MCF 10A (cell line): ENCODE data around the gene MMS19. TPM values are rescaled to one million over a fixed set of nuclear protein-coding genes. Genes with fewer than 3 reads are reported as not detected.

Experiments used
- BruUV-seq: library from RNA; stranded (reverse); fragments of 400-500 nt; replicated peaks from 2 replicates; lab custom pipeline; 2021; lab: Mats Ljungman, UMichigan
- CTCF ChIA-PET: fragments of 300-600 bp; sonication (Branson Sonifier 250); formaldehyde crosslinking; extraction: SDS; loops from one replicate; lab custom pipeline; 2021; ENCODE audit warnings: antibody characterized with exemption, inconsistent platforms; lab: Yijun Ruan, JAX
- POLR2A ChIA-PET: fragments of 300-600, 350-650 bp; sonication (Branson Sonifier 250); formaldehyde crosslinking; extraction: SDS; loops from one replicate; lab custom pipeline; 2020; ENCODE audit warnings: antibody characterized with exemption, inconsistent platforms; lab: Yijun Ruan, JAX
- DNase-seq: peaks from one replicate; pipeline ENCODE4 v3.0.0-alpha.2; 2018; ENCODE audit not compliant: unreplicated experiment
- H3K27ac Mint-ChIP-seq: one replicate; pipeline ENCODE4 v1.8.0; 2022; ENCODE audit warnings: mild to moderate bottlenecking, low read depth, mixed read lengths; ENCODE audit not compliant: unreplicated experiment
- H3K27me3 Mint-ChIP-seq: one replicate; pipeline ENCODE4 v1.8.0; 2022; ENCODE audit warnings: mixed read lengths; ENCODE audit not compliant: insufficient read depth, unreplicated experiment
- H3K36me3 Mint-ChIP-seq: one replicate; pipeline ENCODE4 v1.8.0; 2022; ENCODE audit warnings: mild to moderate bottlenecking, moderate library complexity, mixed read lengths; ENCODE audit not compliant: insufficient read depth, unreplicated experiment
- H3K4me1 Mint-ChIP-seq: one replicate; pipeline ENCODE4 v1.8.0; 2022; ENCODE audit warnings: mixed read lengths; ENCODE audit not compliant: insufficient read depth, unreplicated experiment
- H3K4me3 Mint-ChIP-seq: one replicate; pipeline ENCODE4 v1.8.0; 2022; ENCODE audit warnings: mild to moderate bottlenecking, moderate library complexity, mixed read lengths; ENCODE audit not compliant: unreplicated experiment
- H3K9me3 Mint-ChIP-seq: one replicate; pipeline ENCODE4 v1.8.0; 2022; ENCODE audit warnings: mixed read lengths; ENCODE audit not compliant: unreplicated experiment
- intact Hi-C: fragments of 100-400 bp; cut with micrococcal nuclease; formaldehyde crosslinking; loops from 2 replicates; pipeline ENCODE4 v1.14.1; 2022
- total RNA-seq: library from RNA; stranded (reverse); gene quantifications from 2 replicates; pipeline ENCODE4 v1.2.3, GENCODE V29; 2022
- TF ChIP-seq, protein P1 (sequence below): fragments of 200-600 bp; IDR thresholded peaks from one replicate; pipeline ENCODE4 v1.8.0; 2022; ENCODE audit warnings: antibody characterized with exemption, mild to moderate bottlenecking; ENCODE audit not compliant: unreplicated experiment

The MMS19 gene
- total RNA-seq, 1 experiment from 2014 or later: 67.0 TPM

DNA sequence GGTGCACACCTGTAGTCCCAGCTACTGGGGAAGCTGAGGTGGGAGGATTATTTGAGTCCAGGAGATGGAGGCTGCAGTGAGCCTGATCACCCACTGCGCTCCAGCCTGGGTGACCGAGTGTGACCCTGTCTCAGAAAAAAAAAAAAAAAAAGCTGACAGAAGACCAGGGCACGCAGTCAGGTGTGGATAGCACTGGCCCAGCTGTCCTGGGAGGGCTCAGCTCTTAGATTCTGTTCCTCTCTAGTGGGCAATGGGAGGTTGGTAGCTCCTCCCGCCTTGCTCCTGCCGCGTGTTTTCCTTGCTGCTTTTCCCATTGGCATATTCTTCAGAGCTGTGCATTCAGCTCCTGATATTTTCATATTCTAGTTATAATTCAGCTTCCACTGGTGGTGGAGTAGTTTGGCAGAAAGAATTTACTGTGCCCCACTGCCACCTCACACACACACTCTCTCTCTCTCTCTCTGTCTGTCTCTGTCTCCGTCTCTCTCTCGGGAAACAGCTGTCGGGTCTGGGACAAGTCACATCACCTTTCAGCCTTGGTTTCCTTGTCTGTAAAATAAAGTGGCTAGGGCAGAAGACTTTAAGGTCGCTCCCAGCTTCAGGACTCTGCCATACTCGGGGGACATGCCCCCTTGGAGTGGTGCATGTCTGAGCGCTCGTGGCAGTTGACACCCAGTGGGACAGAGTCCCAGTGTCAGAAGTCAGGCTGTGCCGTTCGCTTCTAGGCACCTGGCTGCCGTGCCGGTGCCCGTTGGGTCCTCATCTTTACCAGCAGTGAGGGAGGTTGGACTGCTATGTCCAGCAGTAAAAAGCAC is 48.4 kb upstream of the MMS19 start:
- Mint-ChIP-seq H3K4me1 (peaks cover 45% of the 10 kb centered on the region), H3K9me3 (no peaks in the 10 kb centered on the region), H3K4me3 (no peak overlapping the region), H3K36me3 (no peaks in the 10 kb centered on the region), H3K27ac (no peak overlapping the region), H3K27me3 (no peaks in the 10 kb centered on the region)
- DNase-seq: no peak
- TF ChIP-seq, protein P1, sequence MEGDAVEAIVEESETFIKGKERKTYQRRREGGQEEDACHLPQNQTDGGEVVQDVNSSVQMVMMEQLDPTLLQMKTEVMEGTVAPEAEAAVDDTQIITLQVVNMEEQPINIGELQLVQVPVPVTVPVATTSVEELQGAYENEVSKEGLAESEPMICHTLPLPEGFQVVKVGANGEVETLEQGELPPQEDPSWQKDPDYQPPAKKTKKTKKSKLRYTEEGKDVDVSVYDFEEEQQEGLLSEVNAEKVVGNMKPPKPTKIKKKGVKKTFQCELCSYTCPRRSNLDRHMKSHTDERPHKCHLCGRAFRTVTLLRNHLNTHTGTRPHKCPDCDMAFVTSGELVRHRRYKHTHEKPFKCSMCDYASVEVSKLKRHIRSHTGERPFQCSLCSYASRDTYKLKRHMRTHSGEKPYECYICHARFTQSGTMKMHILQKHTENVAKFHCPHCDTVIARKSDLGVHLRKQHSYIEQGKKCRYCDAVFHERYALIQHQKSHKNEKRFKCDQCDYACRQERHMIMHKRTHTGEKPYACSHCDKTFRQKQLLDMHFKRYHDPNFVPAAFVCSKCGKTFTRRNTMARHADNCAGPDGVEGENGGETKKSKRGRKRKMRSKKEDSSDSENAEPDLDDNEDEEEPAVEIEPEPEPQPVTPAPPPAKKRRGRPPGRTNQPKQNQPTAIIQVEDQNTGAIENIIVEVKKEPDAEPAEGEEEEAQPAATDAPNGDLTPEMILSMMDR: no peak
- POLR2A ChIA-PET: interaction anchor here (0.7 to 2.0 kb wide), 4 partner anchors 47 to 145 kb away, joined by 3 to 5 read pairs (median 3); partner anchors contain the start of gene RRP12
- no TSS peak for BruUV-seq
- intact Hi-C loops: no loop called here
- CTCF ChIA-PET: interaction anchor here (0.6 to 1.8 kb wide), 9 partner anchors 8 to 104 kb away, joined by 3 to 12 read pairs (median 4); no protein-coding TSS in a partner anchor

DNA sequence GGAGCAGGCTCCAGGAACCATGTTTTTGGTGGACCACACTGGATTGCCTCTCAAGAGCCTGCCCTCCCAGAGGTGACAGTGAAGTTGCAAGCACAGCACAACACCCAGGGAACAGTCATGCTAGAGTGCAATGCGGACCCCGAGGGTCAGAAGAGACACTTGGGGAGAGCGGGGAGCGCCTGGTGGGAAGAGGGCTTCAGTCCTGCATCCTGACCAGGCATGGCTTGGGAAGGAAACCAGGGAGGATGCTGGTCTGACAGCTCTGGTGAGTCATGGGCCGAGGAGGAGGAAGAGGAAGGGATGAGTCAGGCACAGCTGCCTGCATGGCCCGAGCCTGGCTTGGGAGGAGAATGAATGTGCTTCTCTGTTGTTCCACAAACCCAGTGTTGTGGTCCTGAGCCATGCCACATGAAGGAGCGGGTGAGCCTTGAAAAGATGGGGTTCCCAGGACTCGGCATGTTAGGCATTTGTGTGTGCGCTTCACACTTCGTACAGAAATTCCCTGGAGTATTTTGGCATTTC is 44.9 kb upstream of the MMS19 start:
- ChIA-PET CTCF (interaction anchor here (0.7 to 2.3 kb wide), 6 partner anchors 9 to 76 kb away, joined by 3 to 7 read pairs (median 4); no protein-coding TSS in a partner anchor), POLR2A (interaction anchor here (0.6 to 2.8 kb wide), 7 partner anchors 41 to 77 kb away, joined by 3 to 35 read pairs (median 3); partner anchors contain the start of genes MMS19 and UBTD1)
- TF ChIP-seq, protein P1: no peak
- Mint-ChIP-seq H3K36me3 (no peaks in the 10 kb centered on the region), H3K27ac (peak overlapping the region; percentile 73), H3K9me3 (no peaks in the 10 kb centered on the region), H3K4me3 (no peak overlapping the region), H3K4me1 (peaks cover 28% of the 10 kb centered on the region), H3K27me3 (no peaks in the 10 kb centered on the region)
- no TSS peak for BruUV-seq
- intact Hi-C loops: no loop called here
- DNase-seq: peak; percentile 95

DNA sequence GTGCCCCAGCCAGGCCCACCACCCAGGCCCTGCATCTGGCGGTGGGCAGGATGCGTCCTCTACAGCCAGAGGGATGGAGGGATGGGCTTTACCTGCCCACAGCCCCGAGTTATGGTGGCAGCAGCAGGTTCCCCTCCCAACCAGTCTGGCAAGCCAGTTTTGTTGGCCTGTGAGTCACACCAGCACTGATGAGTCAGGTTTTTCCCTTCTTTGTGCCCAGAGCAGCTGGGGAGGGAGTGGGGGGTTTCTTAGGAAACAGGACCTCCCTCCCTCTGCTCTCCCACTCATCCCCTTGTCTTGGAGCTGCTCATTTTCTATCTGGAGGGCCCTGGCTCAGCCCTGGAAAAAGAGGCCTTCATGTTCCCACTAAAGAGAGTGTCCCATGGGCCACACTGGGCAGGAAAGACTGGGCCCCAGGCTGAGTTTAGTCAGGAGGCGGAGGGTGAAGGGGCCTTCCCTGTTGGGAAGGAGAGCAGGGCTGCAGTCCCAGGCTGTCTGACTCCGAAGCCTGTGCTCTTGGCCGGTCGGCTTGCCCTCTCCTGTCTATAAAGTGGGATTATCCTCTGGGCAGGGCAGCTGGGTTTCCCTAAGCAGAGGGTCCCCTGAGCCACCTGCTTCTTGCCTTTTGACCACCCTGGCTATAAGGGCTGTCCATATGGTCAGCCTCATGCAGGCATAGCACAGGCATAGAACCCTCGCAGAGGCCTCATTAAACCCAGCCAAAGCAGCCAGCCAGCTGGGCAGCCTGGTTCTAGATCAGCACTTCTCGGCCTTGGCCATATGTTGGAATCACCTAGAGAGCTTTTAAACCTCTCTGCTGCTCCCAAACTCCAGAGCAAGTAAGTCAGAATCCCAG is 44.2 kb upstream of the MMS19 start:
- intact Hi-C loops: no loop called here
- Mint-ChIP-seq H3K9me3 (no peaks in the 10 kb centered on the region), H3K4me3 (peak overlapping the region; percentile 56), H3K27ac (peak overlapping the region; percentile 73), H3K4me1 (peaks cover 28% of the 10 kb centered on the region), H3K27me3 (no peaks in the 10 kb centered on the region), H3K36me3 (no peaks in the 10 kb centered on the region)
- no TSS peak for BruUV-seq
- ChIA-PET CTCF (interaction anchor here (0.6 to 2.3 kb wide), 11 partner anchors 9 to 118 kb away, joined by 3 to 9 read pairs (median 4); no protein-coding TSS in a partner anchor), POLR2A (interaction anchor here (0.5 to 2.8 kb wide), 11 partner anchors 24 to 209 kb away, joined by 3 to 35 read pairs (median 3); partner anchors contain the start of genes MMS19 and UBTD1)
- TF ChIP-seq, protein P1: no peak
- peak; percentile 93 for DNase-seq
